ENCODE measurements around the gene SERPINB6.
"Not testable (repeated sequence)": the region's sequence is repeated elsewhere in the genome, so short reads cannot be mapped to it uniquely, and the experiment has no call there.

The SERPINB6 gene

DNA sequence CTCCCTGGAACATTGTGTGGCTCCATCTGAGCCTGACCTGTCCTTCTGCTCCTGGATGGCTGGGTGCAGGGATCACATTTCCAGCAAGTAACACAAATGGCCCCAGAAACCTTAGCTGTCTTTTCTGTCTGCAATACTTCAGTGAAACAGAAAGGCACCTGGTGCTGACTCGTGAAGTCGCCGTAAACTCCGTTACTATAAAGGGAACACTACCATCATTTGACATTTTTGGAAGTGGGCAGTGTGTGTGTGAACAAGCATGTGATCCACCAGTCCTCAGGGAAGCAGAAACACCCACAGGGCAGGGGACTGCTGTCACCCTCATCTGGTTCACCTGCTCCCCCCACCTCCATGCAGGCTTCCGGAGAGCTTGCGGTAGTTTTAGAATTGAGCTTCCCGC, 23.9 kb downstream of the SERPINB6 start:
- DNase-seq: no peak
- in situ Hi-C loops (cut with HindIII; ENCODE audit: low pct_ligation_motif_present, low pct_unique_long_range_greater_than_20kb, low sequenced_read_pairs): no loop called here

DNA sequence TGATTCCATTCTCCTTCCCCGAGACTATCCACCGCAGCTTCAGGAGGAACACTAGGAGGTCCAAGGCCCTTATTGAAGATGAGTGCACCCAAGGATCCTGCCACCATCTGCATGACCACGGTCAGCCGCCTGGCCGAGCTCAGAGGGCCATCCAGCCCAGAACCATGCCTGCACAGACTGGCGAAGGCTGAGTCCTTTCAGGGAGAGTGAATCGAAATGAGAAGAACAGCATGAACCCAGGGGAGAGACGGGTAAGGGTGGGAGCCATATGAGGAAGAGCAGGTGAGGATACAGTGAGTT, 26.3 kb downstream of the SERPINB6 start:
- in situ Hi-C loops (cut with HindIII; ENCODE audit: low pct_ligation_motif_present, low pct_unique_long_range_greater_than_20kb, low sequenced_read_pairs): no loop called here
- no peak for DNase-seq

GRCh38 chr6:2944405-2945152, 26.8 kb downstream of the SERPINB6 start:
- in situ Hi-C loops (cut with HindIII; ENCODE audit: low pct_ligation_motif_present, low pct_unique_long_range_greater_than_20kb, low sequenced_read_pairs): no loop called here
- no peak for DNase-seq

- in situ Hi-C loops (cut with HindIII; ENCODE audit: low pct_ligation_motif_present, low pct_unique_long_range_greater_than_20kb, low sequenced_read_pairs): no loop called here
Observed at GRCh38 chr6:2943564-2943955, 27.8 kb downstream of the SERPINB6 start.

DNA sequence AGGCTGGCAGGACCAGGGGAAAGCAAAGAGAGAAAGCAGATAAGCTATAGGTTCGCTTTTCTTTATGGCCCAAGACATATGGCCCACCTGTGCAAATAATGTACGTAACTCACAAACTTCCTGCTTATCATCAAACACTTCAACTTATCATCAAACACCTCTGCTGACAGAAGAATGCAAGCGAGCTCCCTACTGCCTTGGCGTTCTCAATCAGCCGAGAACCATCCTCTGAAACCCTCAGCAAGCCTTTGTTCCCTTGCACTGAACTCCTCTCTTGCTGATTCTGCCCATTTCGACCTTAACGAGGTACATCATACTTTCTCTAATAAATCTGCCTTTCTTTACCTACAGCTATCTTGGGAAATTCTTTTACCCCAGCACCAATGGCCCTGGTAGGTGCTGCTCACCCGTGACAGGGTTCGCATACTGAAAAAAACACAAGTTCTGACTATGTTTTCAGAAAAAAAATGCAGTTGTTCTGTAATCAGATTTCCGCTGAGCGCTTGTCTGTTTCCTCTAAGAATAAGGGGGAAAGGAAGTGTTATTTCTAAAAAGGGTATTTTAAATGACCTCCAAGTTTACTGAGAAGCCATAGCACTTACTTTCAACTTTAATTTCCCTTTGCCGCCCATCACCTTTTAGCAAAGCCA, 28.3 kb downstream of the SERPINB6 start:
- in situ Hi-C loops (cut with HindIII; ENCODE audit: low pct_ligation_motif_present, low pct_unique_long_range_greater_than_20kb, low sequenced_read_pairs): no loop called here
- no peak for DNase-seq

More at GRCh38 chr6:2943564-2943955, 27.8 kb downstream of the SERPINB6 start:
- no peak for DNase-seq

DNA sequence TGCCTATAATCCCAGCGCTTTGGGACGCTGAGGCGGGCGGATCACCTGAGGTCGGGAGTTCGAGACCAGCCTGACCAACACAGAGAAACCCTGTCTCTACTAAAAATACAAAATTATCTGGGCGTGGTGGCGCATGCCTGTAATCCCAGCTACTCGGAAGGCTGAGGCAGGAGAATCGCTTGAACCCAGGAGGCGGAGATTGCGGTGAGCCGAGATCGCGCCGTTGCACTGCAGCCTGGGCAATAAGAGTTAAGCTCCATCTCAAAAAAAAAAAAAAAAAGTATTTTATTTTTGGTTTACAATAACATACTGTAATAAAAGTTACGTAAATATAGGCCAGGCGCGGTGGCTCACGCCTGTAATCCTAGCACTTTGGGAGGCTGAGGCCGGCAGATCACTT, 29.3 kb downstream of the SERPINB6 start:
- DNase-seq; in situ Hi-C loops (cut with HindIII; ENCODE audit: low pct_ligation_motif_present, low pct_unique_long_range_greater_than_20kb, low sequenced_read_pairs): not testable (repeated sequence)

- in situ Hi-C loops (cut with HindIII; ENCODE audit: low pct_ligation_motif_present, low pct_unique_long_range_greater_than_20kb, low sequenced_read_pairs): no loop called here
- no peak for DNase-seq
Observed at GRCh38 chr6:2940851-2941250, 30.5 kb downstream of the SERPINB6 start.

DNA sequence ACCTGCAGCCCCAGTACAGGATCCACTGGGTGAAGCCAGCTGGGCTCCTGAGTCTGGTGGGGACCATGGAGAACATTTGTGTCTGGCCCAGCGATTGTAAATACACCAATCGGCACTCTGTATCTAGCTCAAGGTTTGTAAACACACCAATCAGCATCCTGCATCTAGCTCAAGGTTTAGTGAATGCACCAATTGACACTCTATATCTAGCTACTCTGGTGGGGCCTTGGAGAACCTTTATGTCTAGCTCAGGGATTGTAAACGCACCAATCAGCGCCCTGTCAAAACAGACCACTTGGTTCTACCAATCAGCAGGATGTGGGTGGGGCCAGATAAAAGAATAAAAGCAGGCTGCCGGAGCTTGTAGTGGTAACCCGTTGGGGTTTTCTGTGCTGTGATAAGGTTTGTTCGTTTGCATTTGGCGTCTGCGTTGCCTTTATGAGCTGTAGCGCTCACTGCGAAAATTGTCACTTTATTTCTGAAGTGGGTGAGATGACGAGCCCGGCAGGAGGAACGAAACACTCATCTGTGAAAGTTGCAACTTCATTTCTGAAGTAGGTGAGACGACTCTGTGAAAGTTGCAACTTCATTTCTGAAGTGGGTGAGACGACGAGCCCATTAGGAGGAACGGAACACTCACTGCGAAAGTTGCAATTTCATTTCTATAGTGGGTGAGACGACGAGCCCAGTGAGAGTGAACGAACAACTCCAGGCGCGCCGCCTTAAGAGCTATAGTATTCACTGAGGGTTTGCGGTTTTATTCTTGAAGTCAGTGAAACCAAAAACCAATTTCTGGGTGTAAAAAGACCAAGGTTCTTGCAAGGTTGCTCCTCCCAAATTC, 31.1 kb downstream of the SERPINB6 start:
- no peak for DNase-seq

DNA sequence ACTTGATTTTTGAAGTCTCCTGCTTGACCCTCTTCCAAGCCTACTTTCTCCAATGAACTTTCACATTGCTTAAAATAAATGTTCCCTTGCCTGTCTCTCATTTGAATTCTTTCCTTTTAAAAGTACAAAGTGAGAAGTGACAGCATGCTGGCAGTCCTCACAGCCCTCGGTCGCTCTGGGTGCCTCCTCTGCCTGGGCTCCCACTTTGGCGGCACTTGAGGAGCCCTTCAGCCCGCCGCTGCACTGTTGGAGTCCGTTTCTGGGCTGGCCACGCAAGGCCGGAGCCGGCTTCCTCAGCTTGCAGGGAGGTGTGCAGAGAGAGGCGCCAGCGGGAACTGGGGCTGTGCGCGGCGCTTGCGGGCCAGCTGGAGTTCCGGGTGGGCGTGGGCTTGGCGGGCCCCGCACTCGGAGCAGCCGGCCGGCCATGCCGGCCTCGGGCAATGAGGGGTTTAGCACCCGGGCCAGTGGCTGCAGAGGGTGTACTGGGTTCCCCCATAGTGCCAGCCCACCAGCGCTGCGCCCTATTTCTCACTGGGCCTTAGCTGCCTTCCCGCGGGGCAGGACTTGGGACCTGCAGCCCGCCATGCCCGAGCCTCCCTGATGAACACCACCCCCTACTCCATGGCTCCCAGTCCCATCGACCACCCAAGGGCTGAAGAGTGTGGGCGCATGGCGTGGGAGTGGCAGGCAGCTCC, 31.9 kb downstream of the SERPINB6 start:
- in situ Hi-C loops (cut with HindIII; ENCODE audit: low pct_ligation_motif_present, low pct_unique_long_range_greater_than_20kb, low sequenced_read_pairs): no loop called here
- no peak for DNase-seq

More for the DNA sequence above, 31.1 kb downstream of the SERPINB6 start:
- in situ Hi-C loops (cut with HindIII; ENCODE audit: low pct_ligation_motif_present, low pct_unique_long_range_greater_than_20kb, low sequenced_read_pairs): no loop called here

DNA sequence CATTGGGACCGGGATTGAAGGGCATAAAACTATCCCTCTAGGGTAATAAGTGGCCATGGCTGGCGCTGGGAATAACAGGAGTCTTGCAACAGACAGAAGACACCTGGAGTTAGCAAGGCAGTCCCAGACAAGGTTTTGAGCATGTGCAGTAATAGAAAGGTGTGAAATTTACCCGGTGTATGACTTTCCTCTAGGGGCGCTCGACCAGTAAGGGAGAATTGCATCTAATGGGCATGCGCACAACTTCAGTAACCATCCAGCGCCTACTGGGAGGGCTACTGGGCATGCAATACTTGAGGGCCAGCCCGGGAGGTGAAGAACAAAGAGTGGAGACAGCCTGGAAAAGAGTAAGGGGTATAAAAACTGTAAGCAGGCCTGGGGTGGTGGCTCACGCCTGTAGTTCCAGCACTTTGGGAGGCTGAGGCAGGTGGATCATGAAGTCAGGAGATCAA, 32.7 kb downstream of the SERPINB6 start:
- in situ Hi-C loops (cut with HindIII; ENCODE audit: low pct_ligation_motif_present, low pct_unique_long_range_greater_than_20kb, low sequenced_read_pairs): no loop called here

DNA sequence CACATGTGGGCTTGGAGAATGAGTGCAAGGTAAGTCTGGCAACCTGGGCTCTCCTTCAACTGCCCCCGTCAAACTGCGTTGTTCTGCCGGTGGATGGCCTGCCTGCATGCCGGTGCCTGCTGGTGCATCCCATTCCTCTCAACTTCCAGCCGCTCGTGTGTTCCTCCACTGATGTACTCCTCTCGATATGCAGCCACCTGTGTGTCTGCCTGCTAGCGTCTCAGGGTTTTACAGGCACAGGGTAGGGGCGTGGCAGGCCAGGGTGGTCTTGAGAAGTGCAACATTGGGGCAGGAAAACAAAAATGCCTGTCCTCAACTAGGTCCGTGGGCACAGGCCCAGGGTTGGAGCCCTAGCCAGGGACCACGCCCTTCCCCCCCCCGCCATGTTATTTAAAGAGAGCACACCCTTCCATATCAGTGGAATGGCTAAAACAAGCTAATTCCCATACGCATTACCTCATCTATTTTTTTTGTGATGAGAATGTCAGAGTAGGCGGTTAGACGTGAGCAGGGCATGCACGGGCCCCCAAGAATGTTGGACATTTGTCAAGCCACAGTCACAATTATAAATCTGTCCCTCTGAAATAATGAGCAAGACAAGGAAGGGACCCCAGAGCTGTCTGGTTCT, 33.2 kb downstream of the SERPINB6 start:
- no peak for DNase-seq
- in situ Hi-C loops (cut with HindIII; ENCODE audit: low pct_ligation_motif_present, low pct_unique_long_range_greater_than_20kb, low sequenced_read_pairs): no loop called here

More for the DNA sequence above, 32.7 kb downstream of the SERPINB6 start:
- DNase-seq: no peak

DNA sequence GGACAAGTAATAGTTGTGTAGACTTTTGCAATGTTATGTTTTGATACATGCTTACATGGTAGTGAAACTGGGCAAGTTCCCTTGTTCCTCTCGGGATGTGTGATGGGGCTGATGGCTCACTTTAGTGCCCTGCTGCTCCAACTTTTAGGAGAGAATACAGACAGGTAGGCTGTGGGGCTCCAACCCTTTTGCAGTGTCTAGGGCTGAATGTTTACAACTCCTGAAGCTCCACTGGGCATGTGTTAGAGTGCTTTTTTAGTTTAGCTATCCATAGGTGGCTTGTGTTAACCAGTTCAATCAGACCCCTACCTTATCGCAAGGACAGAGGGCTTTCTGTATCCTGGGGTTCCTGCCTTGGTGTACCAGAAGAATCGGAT, 33.8 kb downstream of the SERPINB6 start:
- in situ Hi-C loops (cut with HindIII; ENCODE audit: low pct_ligation_motif_present, low pct_unique_long_range_greater_than_20kb, low sequenced_read_pairs): no loop called here

GRCh38 chr6:2935566-2936291, 35.6 kb downstream of the SERPINB6 start:
- DNase-seq: no peak
- in situ Hi-C loops (cut with HindIII; ENCODE audit: low pct_ligation_motif_present, low pct_unique_long_range_greater_than_20kb, low sequenced_read_pairs): no loop called here

More for the DNA sequence above, 33.8 kb downstream of the SERPINB6 start:
- DNase-seq: no peak

GRCh38 chr6:2934057-2934456, 37.3 kb downstream of the SERPINB6 start:
- in situ Hi-C loops (cut with HindIII; ENCODE audit: low pct_ligation_motif_present, low pct_unique_long_range_greater_than_20kb, low sequenced_read_pairs): no loop called here
- no peak for DNase-seq

GRCh38 chr6:2932911-2933310, 38.5 kb downstream of the SERPINB6 start:
- in situ Hi-C loops (cut with HindIII; ENCODE audit: low pct_ligation_motif_present, low pct_unique_long_range_greater_than_20kb, low sequenced_read_pairs); DNase-seq: not testable (repeated sequence)

GRCh38 chr6:2931970-2932748, 39.2 kb downstream of the SERPINB6 start:
- peak; percentile 66 for DNase-seq
- in situ Hi-C loops (cut with HindIII; ENCODE audit: low pct_ligation_motif_present, low pct_unique_long_range_greater_than_20kb, low sequenced_read_pairs): no loop called here

DNA sequence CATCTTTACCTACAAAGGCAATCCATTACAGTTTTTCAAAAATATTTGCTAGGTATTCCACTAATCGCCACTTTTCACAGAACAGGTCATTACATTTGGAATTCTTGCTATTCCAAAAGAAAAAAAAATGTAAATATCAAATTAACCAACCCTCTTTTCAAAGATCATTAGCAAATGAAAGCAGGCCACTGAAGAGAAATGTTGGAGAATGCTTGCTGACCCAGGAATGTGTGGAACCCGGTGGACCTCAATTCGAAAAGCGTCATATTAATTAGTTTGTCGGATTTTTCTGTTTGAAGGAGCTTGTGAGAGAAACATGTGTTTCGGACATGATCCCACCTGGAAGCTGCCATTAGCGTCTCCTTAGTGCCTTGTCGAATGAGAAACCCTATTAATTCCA, 40.3 kb downstream of the SERPINB6 start:
- in situ Hi-C loops (cut with HindIII; ENCODE audit: low pct_ligation_motif_present, low pct_unique_long_range_greater_than_20kb, low sequenced_read_pairs): no loop called here
- DNase-seq: no peak

All from ACHN (cell line).